Skeletal muscle cell (primary cell): ENCODE data around the gene DEPDC5.

Experiments
- DNase-seq: peaks from one replicate; pipeline ENCODE4 v3.0.0-alpha.2; 2010; ENCODE audit warnings: low read depth
- H3K4me3 ChIP-seq: 2 replicates; pipeline ENCODE4 v1.5.1; 2011; ENCODE audit warnings: low read depth, mild to moderate bottlenecking, control low read depth, low read length, moderate library complexity

The DEPDC5 gene

GRCh38 chr22:31841078-31841827 lies 87.4 kb downstream of the DEPDC5 start:
- no peak for DNase-seq
- no peak overlapping the region for H3K4me3 ChIP-seq

GRCh38 chr22:31843526-31843925 lies 89.7 kb downstream of the DEPDC5 start:
- no peak for DNase-seq
- H3K4me3 ChIP-seq: no peak overlapping the region

DNA sequence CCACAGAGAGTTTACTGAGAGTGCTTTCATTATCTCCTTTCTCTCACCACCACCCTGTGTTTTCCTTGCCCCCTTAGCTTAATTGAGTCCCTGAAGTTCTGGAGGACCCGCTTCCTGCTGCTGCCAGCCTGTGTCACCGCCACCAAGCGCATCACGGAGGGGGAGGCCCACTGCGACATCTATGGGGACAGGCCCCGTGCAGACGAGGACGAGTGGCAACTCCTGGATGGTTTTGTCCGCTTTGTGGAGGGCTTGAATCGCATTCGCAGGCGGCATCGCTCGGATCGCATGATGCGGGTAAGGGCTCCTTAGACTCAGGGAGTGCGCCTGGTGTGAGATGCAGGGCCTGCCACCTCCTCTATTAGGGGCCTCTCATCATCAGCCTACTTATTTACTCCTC lies 91.1 kb downstream of the DEPDC5 start:
- no peak overlapping the region for H3K4me3 ChIP-seq
- no peak for DNase-seq

DNA sequence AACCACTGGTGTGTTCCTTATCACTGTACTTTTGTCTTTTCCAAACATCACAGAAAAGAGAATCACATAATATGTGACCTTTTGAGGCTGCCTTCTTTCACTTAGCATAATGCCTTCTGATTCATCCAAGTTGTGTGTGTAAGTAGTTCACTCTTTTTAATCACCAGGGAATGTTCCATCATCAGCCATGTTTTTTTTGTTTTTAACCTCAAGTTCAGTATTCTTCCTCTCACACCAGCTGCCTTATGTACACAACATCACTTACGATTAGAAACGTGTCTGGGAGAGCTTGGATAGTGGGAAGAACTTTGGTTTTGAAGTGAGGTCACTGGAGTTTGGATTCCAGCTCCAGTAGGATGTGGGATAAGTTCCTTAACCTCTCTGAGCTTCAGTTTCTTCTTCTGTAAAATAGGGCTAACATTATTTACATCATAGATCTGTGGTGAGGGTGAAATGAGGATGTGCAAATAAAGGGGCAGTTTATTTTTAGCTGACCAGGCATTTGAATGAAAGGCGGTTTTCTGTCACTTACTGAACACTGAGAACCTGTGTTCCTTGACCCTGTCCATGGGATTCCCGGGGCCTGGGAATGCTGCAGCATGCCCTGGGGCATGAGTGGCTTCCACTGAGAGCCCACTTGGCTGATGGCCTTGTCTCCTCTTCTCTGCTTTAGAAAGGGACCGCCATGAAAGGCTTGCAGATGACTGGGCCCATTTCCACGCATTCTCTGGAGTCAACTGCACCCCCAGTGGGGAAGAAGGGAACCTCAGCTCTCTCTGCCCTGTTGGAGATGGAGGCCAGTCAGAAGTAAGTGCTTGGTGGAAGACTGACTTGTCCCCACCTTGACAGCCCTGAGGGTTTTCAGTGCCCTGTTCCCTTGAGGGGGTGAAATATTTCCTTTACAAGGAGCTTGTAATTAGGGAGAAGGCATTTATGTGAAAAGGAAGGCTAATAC lies 92.6 kb downstream of the DEPDC5 start:
- DNase-seq: no peak
- H3K4me3 ChIP-seq: no peak overlapping the region

DNA sequence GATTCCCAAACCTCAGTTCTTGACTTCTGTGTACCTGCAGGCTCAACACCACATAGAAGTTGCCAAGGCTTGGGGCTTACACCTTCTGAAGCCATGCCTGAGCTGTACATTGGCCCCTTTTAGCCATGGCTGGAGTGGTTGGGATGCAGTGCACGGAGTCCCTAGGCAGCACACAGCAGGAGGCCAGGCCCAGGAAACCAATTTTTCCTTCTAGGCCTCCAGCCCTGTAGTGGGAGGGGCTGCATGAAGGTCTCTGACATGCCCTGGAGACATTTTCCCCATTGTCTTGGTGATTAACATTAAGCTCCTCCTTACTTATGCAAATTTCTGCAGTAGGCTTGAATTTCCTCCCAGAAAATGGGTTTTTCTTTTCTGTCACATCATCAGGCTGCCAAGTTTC lies 94.6 kb downstream of the DEPDC5 start:
- no peak for DNase-seq
- H3K4me3 ChIP-seq: no peak overlapping the region

GRCh38 chr22:31850135-31850534 lies 96.3 kb downstream of the DEPDC5 start:
- no peak for DNase-seq
- H3K4me3 ChIP-seq: no peak overlapping the region

- H3K4me3 ChIP-seq: no peak overlapping the region
- DNase-seq: no peak
Observed at GRCh38 chr22:31852691-31853421, 99.0 kb downstream of the DEPDC5 start.

DNA sequence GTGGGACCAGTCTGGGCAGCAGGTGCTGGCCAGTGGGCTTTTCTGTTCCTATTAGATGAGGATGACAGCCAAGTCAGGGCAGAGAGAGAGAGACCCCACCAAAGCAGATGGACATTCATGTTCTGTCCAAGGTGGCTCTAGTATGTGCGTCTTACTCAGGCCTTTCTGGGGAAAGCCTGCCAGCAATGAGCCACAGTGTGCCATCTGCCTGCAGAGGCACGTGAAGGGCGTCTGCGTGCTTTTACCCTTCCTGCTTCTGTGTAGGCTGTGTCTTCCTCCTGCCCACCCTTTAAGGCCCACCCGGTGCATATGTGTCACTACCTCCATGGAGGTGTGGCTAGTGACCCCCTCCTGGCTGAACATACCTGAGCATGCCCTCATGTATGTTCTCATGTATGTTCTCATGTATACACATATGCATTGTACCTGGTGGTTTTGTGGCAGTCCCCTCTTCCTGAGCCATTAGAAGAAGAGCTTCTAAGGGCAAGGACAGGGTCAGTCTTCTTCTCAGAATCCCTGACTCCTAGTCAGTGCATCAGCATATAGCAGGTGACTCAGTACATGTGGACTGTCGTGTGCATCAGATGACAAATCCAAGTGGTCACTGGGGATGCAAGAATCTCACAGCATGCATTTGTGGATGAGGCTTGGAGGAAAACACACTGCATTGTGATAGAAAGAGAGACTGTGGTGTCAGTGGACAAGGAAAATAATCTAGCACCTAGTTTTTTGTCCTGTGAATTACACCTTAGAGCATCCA lies 100.1 kb downstream of the DEPDC5 start:
- no peak for DNase-seq
- H3K4me3 ChIP-seq: no peak overlapping the region

GRCh38 chr22:31857247-31857646 lies 103.4 kb downstream of the DEPDC5 start:
- no peak overlapping the region for H3K4me3 ChIP-seq
- no peak for DNase-seq

DNA sequence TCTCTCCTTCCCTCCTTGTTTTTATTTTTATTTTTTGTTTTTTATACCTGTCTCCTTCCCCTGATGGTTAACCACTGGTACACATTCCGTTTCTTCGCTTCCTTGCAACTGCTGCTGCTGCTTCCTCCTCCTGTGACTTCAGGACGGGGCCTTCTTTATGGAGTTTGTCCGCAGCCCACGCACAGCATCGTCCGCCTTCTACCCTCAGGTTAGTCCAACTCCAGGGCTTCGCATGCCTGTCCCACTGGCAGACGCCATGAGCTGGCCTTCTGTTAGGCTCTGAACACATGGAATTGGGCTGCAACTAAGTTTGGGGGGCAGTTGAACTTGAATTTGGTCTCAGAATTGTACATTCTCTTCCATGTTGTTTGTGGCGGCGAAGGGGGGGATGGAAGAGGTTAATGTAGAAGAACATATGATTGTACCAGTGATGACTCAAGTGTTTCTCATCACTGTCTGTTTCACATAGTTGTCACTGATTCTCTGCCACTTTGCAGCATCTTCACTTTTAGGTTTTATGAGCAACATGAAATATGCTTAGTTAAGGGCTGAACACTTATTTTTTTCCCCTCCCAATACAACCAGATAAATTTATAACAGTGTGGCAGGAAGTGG lies 107.5 kb downstream of the DEPDC5 start:
- DNase-seq: no peak
- no peak overlapping the region for H3K4me3 ChIP-seq

DNA sequence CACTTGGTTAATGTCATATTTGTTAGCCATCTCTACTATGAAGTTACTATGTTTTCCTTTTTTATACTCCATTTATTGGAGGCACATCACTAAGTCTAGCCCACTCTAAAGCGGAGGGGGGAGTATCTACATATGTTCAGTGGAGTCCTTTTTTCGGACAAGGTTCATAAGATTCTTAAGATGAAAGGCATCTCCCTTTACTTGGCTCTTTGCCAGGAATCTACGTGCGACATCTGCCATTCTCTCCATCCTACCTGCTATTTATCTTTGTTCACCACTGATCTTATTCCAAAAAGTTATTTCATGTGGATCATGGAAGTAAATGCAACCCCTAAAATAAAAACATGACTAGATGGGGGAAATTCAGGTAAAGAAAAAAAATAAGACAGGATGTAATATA lies 113.1 kb downstream of the DEPDC5 start:
- DNase-seq: no peak
- no peak overlapping the region for H3K4me3 ChIP-seq

- no peak for DNase-seq
Observed at GRCh38 chr22:31867386-31868153, 113.8 kb downstream of the DEPDC5 start.

GRCh38 chr22:31869739-31870138 lies 115.9 kb downstream of the DEPDC5 start:
- no peak for DNase-seq
- H3K4me3 ChIP-seq: no peak overlapping the region

More at GRCh38 chr22:31867386-31868153, 113.8 kb downstream of the DEPDC5 start:
- no peak overlapping the region for H3K4me3 ChIP-seq

- DNase-seq: peak; percentile 56
Observed at GRCh38 chr22:31870890-31871289, 117.1 kb downstream of the DEPDC5 start.

GRCh38 chr22:31871480-31871879 lies 117.7 kb downstream of the DEPDC5 start:
- DNase-seq: no peak
- H3K4me3 ChIP-seq: no peak overlapping the region

More at GRCh38 chr22:31870890-31871289, 117.1 kb downstream of the DEPDC5 start:
- H3K4me3 ChIP-seq: no peak overlapping the region

GRCh38 chr22:31872209-31872608 lies 118.4 kb downstream of the DEPDC5 start:
- H3K4me3 ChIP-seq: no peak overlapping the region
- DNase-seq: no peak

GRCh38 chr22:31874821-31875220 lies 121.0 kb downstream of the DEPDC5 start:
- no peak for DNase-seq
- H3K4me3 ChIP-seq: no peak overlapping the region
